ENCODE measurements around the gene NPFFR2. TPM values are rescaled to one million over a fixed set of nuclear protein-coding genes. Genes with fewer than 3 reads are reported as not detected.
A peak's percentile ranks its signal among the peaks of the same experiment; 100 is the strongest.

NPFFR2 gene
- total and polyA plus RNA-seq, 2 experiments from 2014 or later, result 0.28 to 2.9 TPM

- Mint-ChIP-seq H3K36me3 (ENCODE audit: low read depth) (peaks cover under 1% of the 10 kb centered on the region; the same call in 1 of the 3 replicates), H3K27me3 (ENCODE audit: insufficient read depth, low read depth, poor library complexity) (no peaks in the 10 kb centered on the region), H3K27ac (no peak overlapping the region), H3K9me3 (peaks cover under 1% of the 10 kb centered on the region; the same call in 2 of the 3 replicates), H3K4me3 (no peak overlapping the region), H3K4me1 (no peaks in the 10 kb centered on the region)
- DNase-seq (ENCODE audit: low spot score), result no peak
- no peak for ATAC-seq
- no peaks in the 10 kb centered on the region for H3F3A ChIP-seq (replicated peaks; ENCODE audit: low read depth)
- H3K79me2 ChIP-seq (replicated peaks; ENCODE audit: insufficient read depth), result no peaks in the 10 kb centered on the region
- H3K4me1 ChIP-seq (ENCODE audit: insufficient read depth), result no peaks in the 10 kb centered on the region
- no peaks in the 10 kb centered on the region for H4K20me1 ChIP-seq (replicated peaks; ENCODE audit: insufficient read depth)
- no peak overlapping the region for H3K4me2 ChIP-seq
- TF ChIP-seq CREB1 (CRISPR knock-in tag; IDR thresholded peaks at IDR 0.05; ENCODE audit: low read depth) (no peak), ETS1 (IDR thresholded peaks at IDR 0.05) (no peak), ZNF331 (CRISPR knock-in tag; IDR thresholded peaks at IDR 0.05; ENCODE audit: low read depth) (no peak), POLR2AphosphoS5 (IDR thresholded peaks at IDR 0.05; ENCODE audit: low read depth) (no peak), NANOG (IDR thresholded peaks at IDR 0.05; ENCODE audit: borderline replicate concordance) (no peak), ZNF114 (CRISPR knock-in tag; IDR thresholded peaks at IDR 0.05) (no peak), EZH2 (IDR thresholded peaks at IDR 0.05; ENCODE audit: low read depth, unreplicated experiment) (no peak), EZH2phosphoT487 (IDR thresholded peaks at IDR 0.05; ENCODE audit: unreplicated experiment) (no peak), JUNB (IDR thresholded peaks at IDR 0.05; ENCODE audit: unreplicated experiment) (no peak), CTCF (conservative IDR thresholded peaks at IDR 0.05; ENCODE audit: low read depth in 2 of 2) (no peak), STAT1 (IDR thresholded peaks at IDR 0.05; ENCODE audit: unreplicated experiment) (no peak)
- H3K27me3 ChIP-seq (ENCODE audit: insufficient read depth), result no peaks in the 10 kb centered on the region
- H3K9me2 ChIP-seq (ENCODE audit: insufficient read depth), result no peaks in the 10 kb centered on the region
- H3K36me3 ChIP-seq (ENCODE audit: insufficient read depth), result no peaks in the 10 kb centered on the region
- no peak overlapping the region for H3K4me3 ChIP-seq
- H3K27ac ChIP-seq (ENCODE audit: low read depth), result no peak overlapping the region
- peak overlapping the region; percentile 33; the same call in 1 of the 2 replicates for H2AFZ ChIP-seq
Measured at GRCh38 chr4:72006586-72006985, 25.2 kb upstream of the NPFFR2 start.

GRCh38 chr4:72011906-72012305 is 19.9 kb upstream of the NPFFR2 start:
- Mint-ChIP-seq H3K4me1 (no peaks in the 10 kb centered on the region), H3K27me3 (ENCODE audit: insufficient read depth, low read depth, poor library complexity) (no peaks in the 10 kb centered on the region), H3K9me3 (no peaks in the 10 kb centered on the region; the same call in 2 of the 3 replicates), H3K27ac (no peak overlapping the region), H3K4me3 (no peak overlapping the region), H3K36me3 (ENCODE audit: low read depth) (no peaks in the 10 kb centered on the region)
- no peaks in the 10 kb centered on the region for H3K79me2 ChIP-seq (replicated peaks; ENCODE audit: insufficient read depth)
- H3F3A ChIP-seq (replicated peaks; ENCODE audit: low read depth), result no peaks in the 10 kb centered on the region
- H2AFZ ChIP-seq, result no peak overlapping the region
- no peak for ATAC-seq
- no peaks in the 10 kb centered on the region for H3K27me3 ChIP-seq (ENCODE audit: insufficient read depth)
- H3K27ac ChIP-seq (ENCODE audit: low read depth), result no peak overlapping the region
- H3K36me3 ChIP-seq (ENCODE audit: insufficient read depth), result no peaks in the 10 kb centered on the region
- H3K4me3 ChIP-seq, result no peak overlapping the region
- H3K4me2 ChIP-seq, result no peak overlapping the region
- H4K20me1 ChIP-seq (replicated peaks; ENCODE audit: insufficient read depth), result no peaks in the 10 kb centered on the region
- H3K4me1 ChIP-seq (ENCODE audit: insufficient read depth), result no peaks in the 10 kb centered on the region
- H3K9me2 ChIP-seq (ENCODE audit: insufficient read depth), result no peaks in the 10 kb centered on the region
- DNase-seq (ENCODE audit: low spot score), result no peak
- no peak for TF ChIP-seq NANOG (IDR thresholded peaks at IDR 0.05; ENCODE audit: borderline replicate concordance)
- no peak for TF ChIP-seq REST (IDR thresholded peaks at IDR 0.05; ENCODE audit: unreplicated experiment)
- no peak for TF ChIP-seq EZH2 (IDR thresholded peaks at IDR 0.05; ENCODE audit: low read depth, unreplicated experiment)
- no peak for TF ChIP-seq ZNF331 (CRISPR knock-in tag; IDR thresholded peaks at IDR 0.05; ENCODE audit: low read depth)
- no peak for TF ChIP-seq STAT1 (IDR thresholded peaks at IDR 0.05; ENCODE audit: unreplicated experiment)
- no peak for TF ChIP-seq EZH2phosphoT487 (IDR thresholded peaks at IDR 0.05; ENCODE audit: unreplicated experiment)
- TF ChIP-seq CTCF (conservative IDR thresholded peaks at IDR 0.05; ENCODE audit: low read depth in 2 of 2), result no peak
- no peak for TF ChIP-seq POLR2AphosphoS5 (IDR thresholded peaks at IDR 0.05; ENCODE audit: low read depth)

Data from GM23338 (cell line).